K562 (cell line): ENCODE data around the gene MARS1. TPM values are rescaled to one million over a fixed set of nuclear protein-coding genes. Genes with fewer than 3 reads are reported as not detected.

Source experiments
- ATAC-seq: fragments of 200-7000 bp; cut with Tn5 transposase; 3 replicates; pipeline ENCODE4 v1.9.1; 2020; ENCODE audit warnings: moderate library complexity
- BruUV-seq: library from RNA; stranded (reverse); fragments of 400-500 nt; replicated peaks from 2 replicates; lab custom pipeline; 2021; lab: Mats Ljungman, UMichigan
- CTCF ChIA-PET: fragments of 300-600 bp; formaldehyde crosslinking; extraction: SDS; loops from one replicate; lab custom pipeline; 2021; ENCODE audit warnings: low intra/inter-chr PET ratio; lab: Yijun Ruan, JAX
- POLR2A ChIA-PET: fragments of 300-600, 350-650 bp; sonication (Branson Sonifier 250); formaldehyde crosslinking; extraction: SDS; loops from one replicate; lab custom pipeline; 2021; ENCODE audit warnings: antibody characterized with exemption, inconsistent platforms; lab: Yijun Ruan, JAX
- DNase-seq, 4 experiments: peaks; one replicate each; pipeline versions ENCODE4 v3.0.0 to v3.0.0-alpha.2; 2011 to 2018; ENCODE audit warnings: low spot score in 3 of 4, mixed read lengths in 3 of 4; ENCODE audit errors: extremely low read depth in 1 of 4
- FAIRE-seq: peaks from 2 replicates; lab custom pipeline; 2011; peaks lifted over from hg19 to GRCh38; lab: Jason Lieb, UNC
- H2AFZ ChIP-seq: 2 replicates; pipeline ENCODE4 v1.6.0; 2011; ENCODE audit warnings: low read depth, low read length, control low read depth, inconsistent platforms
- H3K27ac ChIP-seq: fragments of 200-600 bp; 3 replicates; pipeline ENCODE4 v1.8.0; 2011; ENCODE audit warnings: low read depth, mild to moderate bottlenecking, control low read depth, inconsistent platforms, low read length, moderate library complexity, mixed read lengths; ENCODE audit errors: extremely low read depth
- H3K27me3 ChIP-seq, 2 experiments: fragments of 300-600 bp in 1 of 2; 2 replicates in 1 of 2; 3 replicates in 1 of 2; pipeline versions ENCODE4 v1.6.0 to v1.8.0; 2011; ENCODE audit warnings: inconsistent platforms in 2 of 2, low read length in 2 of 2, mild to moderate bottlenecking in 1 of 2, mixed read lengths in 1 of 2, moderate library complexity in 1 of 2; ENCODE audit not compliant: control insufficient read depth in 2 of 2, insufficient read depth in 2 of 2
- H3K36me3 ChIP-seq: fragments of 300-600 bp; 3 replicates; pipeline ENCODE4 v1.8.0; 2011; ENCODE audit warnings: mild to moderate bottlenecking, low read length, inconsistent platforms; ENCODE audit not compliant: control insufficient read depth, insufficient read depth
- H3K4me1 ChIP-seq, 2 experiments: fragments of 200-600 bp in 1 of 2; replicated peaks in 1 of 2; 2 replicates in 1 of 2; 3 replicates in 1 of 2; pipeline versions ENCODE4 v1.5.1 to v1.8.0; 2011; ENCODE audit warnings: inconsistent platforms in 2 of 2, low read length in 2 of 2, mild to moderate bottlenecking in 1 of 2, mixed read lengths in 1 of 2, moderate library complexity in 1 of 2; ENCODE audit not compliant: control insufficient read depth in 2 of 2, insufficient read depth in 2 of 2
- H3K4me2 ChIP-seq: 2 replicates; pipeline ENCODE4 v1.6.1; 2011; ENCODE audit warnings: low read length, control low read depth, inconsistent platforms, mixed read lengths; ENCODE audit not compliant: insufficient read depth
- H3K4me3 ChIP-seq: fragments of 200-600 bp; sonication (generic), shearing (Covaris generic); 2 replicates; pipeline ENCODE4 v1.5.1; 2016; ENCODE audit warnings: control low read depth, inconsistent platforms
- H3K79me2 ChIP-seq: fragments of 200-600 bp; 3 replicates; pipeline ENCODE4 v1.8.0; 2011; ENCODE audit warnings: low read length, inconsistent platforms; ENCODE audit not compliant: control insufficient read depth, insufficient read depth
- H3K9ac ChIP-seq, 2 experiments: 2 replicates each; pipeline versions ENCODE4 v1.6.0 to v1.6.1; 2011; ENCODE audit warnings: low read depth in 2 of 2, low read length in 2 of 2, control low read depth in 1 of 2, inconsistent platforms in 1 of 2, mild to moderate bottlenecking in 1 of 2, mixed read lengths in 1 of 2; ENCODE audit not compliant: insufficient read depth in 1 of 2
- H3K9me1 ChIP-seq: one replicate; pipeline ENCODE4 v1.6.0; 2011; ENCODE audit warnings: inconsistent platforms, mild to moderate bottlenecking, low read length, moderate library complexity; ENCODE audit not compliant: control insufficient read depth, insufficient read depth
- H3K9me3 ChIP-seq: replicated peaks from 2 replicates; pipeline ENCODE4 v1.5.1; 2011; ENCODE audit warnings: low read depth, low read length, inconsistent platforms; ENCODE audit not compliant: control insufficient read depth, insufficient read depth
- H4K20me1 ChIP-seq: replicated peaks from 2 replicates; pipeline ENCODE4 v1.6.1; 2011; ENCODE audit warnings: low read length, inconsistent platforms, mixed read lengths; ENCODE audit not compliant: control insufficient read depth, insufficient read depth
- BHLHE40 ChIP-seq: IDR thresholded peaks from 2 replicates; pipeline ENCODE4 v1.6.1; 2011; ENCODE audit warnings: low read length, improper control_type of control experiment
- HOXB6 ChIP-seq: fragments of 250-450 bp; sonication (Bioruptor Pico); IDR thresholded peaks from 2 replicates; pipeline ENCODE4 v1.5.1; 2022; ENCODE audit warnings: mild to moderate bottlenecking, borderline replicate concordance
- KDM1A ChIP-seq, 2 experiments: fragments of 450-650 bp; IDR thresholded peaks; 2 replicates each; pipeline ENCODE4 v1.6.1; 2016; ENCODE audit warnings: mild to moderate bottlenecking in 2 of 2
- MTA2 ChIP-seq: fragments of 450-650 bp; IDR thresholded peaks from 2 replicates; pipeline ENCODE4 v1.6.1; 2016; ENCODE audit warnings: low read depth
- NR4A1 ChIP-seq, 2 experiments: fragments of 250-450 bp in 1 of 2; fragments of 450-650 bp in 1 of 2; sonication (Bioruptor Pico) in 1 of 2; IDR thresholded peaks; 2 replicates each; pipeline versions ENCODE4 v1.4.0 to v1.6.1; 2016 to 2020; ENCODE audit warnings: mild to moderate bottlenecking in 2 of 2, missing compliant biosample characterization in 1 of 2, missing genetic modification characterization in 1 of 2, moderate library complexity in 1 of 2
- PCBP1 ChIP-seq: fragments of 200-400 bp; formaldehyde crosslinking; IDR thresholded peaks from 2 replicates; pipeline ENCODE4 v1.6.1; 2018; ENCODE audit warnings: mild to moderate bottlenecking, low read depth, low read length; ENCODE audit not compliant: poor library complexity, severe bottlenecking
- RCOR1 ChIP-seq, 2 experiments: IDR thresholded peaks; 2 replicates each; pipeline ENCODE4 v1.6.1; 2012; ENCODE audit warnings: low read depth in 2 of 2, low read length in 2 of 2, borderline replicate concordance in 1 of 2, improper control_type of control experiment in 1 of 2
- RFX5 ChIP-seq: IDR thresholded peaks from 2 replicates; pipeline ENCODE4 v1.6.1; 2011; ENCODE audit warnings: low read depth, mild to moderate bottlenecking, improper control_type of control experiment, low read length
- RNF2 ChIP-seq: sonication (generic); IDR thresholded peaks from 2 replicates; pipeline ENCODE4 v1.6.1; 2016
- STAT5B ChIP-seq: fragments of 250-450 bp; sonication (Bioruptor Pico); IDR thresholded peaks from 2 replicates; pipeline ENCODE4 v1.8.0; 2021; ENCODE audit warnings: mild to moderate bottlenecking, inconsistent platforms
- TEAD4 ChIP-seq, 2 experiments: sonication (generic) in 1 of 2; formaldehyde crosslinking in 1 of 2; IDR thresholded peaks; 2 replicates each; pipeline versions ENCODE4 v1.6.1 to v1.8.0; 2012 to 2022; ENCODE audit warnings: borderline replicate concordance in 1 of 2, inconsistent platforms in 1 of 2, low read length in 1 of 2, mild to moderate bottlenecking in 1 of 2, missing genetic modification reagents in 1 of 2
- ZC3H11A ChIP-seq: IDR thresholded peaks from 2 replicates; pipeline ENCODE4 v1.6.1; 2012; ENCODE audit warnings: low read depth, low read length, improper control_type of control experiment
- ZNF507 ChIP-seq: conservative IDR thresholded peaks from 2 replicates; pipeline ENCODE4 v1.6.1; 2017; ENCODE audit warnings: missing genetic modification characterization, missing compliant biosample characterization
- ZSCAN29 ChIP-seq: fragments of 450-650 bp; IDR thresholded peaks from 2 replicates; pipeline ENCODE4 v1.6.1; 2017
- WGBS: fragments of 100-300 bp; shearing (Covaris generic); methylation state at CpG from one replicate; pipeline ENCODE4 v1.1.6; 2016; ENCODE audit warnings: low coverage, mixed read lengths; ENCODE audit not compliant: insufficient coverage; ENCODE audit errors: missing lambda C conversion rate; 5-methylcytosine and 5-hydroxymethylcytosine counted together
- in situ Hi-C: fragments of 300-500 bp; cut with MboI; formaldehyde crosslinking; loops from 4 replicates; pipeline ENCODE4 v1.15.0; 2018; ENCODE audit warnings: inconsistent platforms, mixed read lengths
- intact Hi-C: fragments of 100-400 bp; cut with micrococcal nuclease; formaldehyde crosslinking; loops from 2 replicates; pipeline ENCODE4 v1.14.2; 2022
- polyA plus RNA-seq, 8 experiments: library from polyadenylated mRNA; depleted of rRNA in 4 of 8; stranded (reverse) in 5 of 8; unstranded in 3 of 8; fragments of >200 nt; fragmentation: Nextera tagmentation in 2 of 8; fragmentation: Illumina TruSeq in 1 of 8; extraction: Ambion mirVana in 2 of 8; extraction: Trizol in 1 of 8; gene quantifications; 2 replicates each; pipeline versions ENCODE4 v1.2.1 to v1.2.3, GENCODE V29; 2011 to 2014; ENCODE audit warnings: inconsistent platforms in 1 of 8, missing spikeins in 1 of 8
- total RNA-seq, 7 experiments: library from RNA; depleted of rRNA in 6 of 7; stranded (reverse); fragments of >200 nt in 6 of 7; fragmentation: Illumina TruSeq in 2 of 7; extraction: Trizol in 2 of 7; gene quantifications; 2 replicates each; pipeline versions ENCODE4 v1.2.1 to v1.2.3, GENCODE V29; 2011 to 2021; ENCODE audit warnings: low replicate concordance in 1 of 7
- TF ChIP-seq, protein P1 (sequence below): sonication (generic); formaldehyde crosslinking; IDR thresholded peaks from 2 replicates; pipeline ENCODE4 v1.5.0; 2020; ENCODE audit warnings: missing genetic modification reagents
- TF ChIP-seq, protein P2 (sequence below): fragments of 450-650 bp; formaldehyde crosslinking; IDR thresholded peaks from 2 replicates; pipeline ENCODE4 v1.4.0; 2020; ENCODE audit warnings: mild to moderate bottlenecking, moderate library complexity
- TF ChIP-seq, protein P3 (sequence below): fragments of 250-450 bp; sonication (Bioruptor Pico); IDR thresholded peaks from 2 replicates; pipeline ENCODE4 v1.5.0; 2021

Gene MARS1
- total and polyA plus RNA-seq, 9 of the 15 experiments (the other 6 are each of a cell fraction or from before 2014, with no cell fraction given) = 117 to 382 (median 220) TPM

DNA sequence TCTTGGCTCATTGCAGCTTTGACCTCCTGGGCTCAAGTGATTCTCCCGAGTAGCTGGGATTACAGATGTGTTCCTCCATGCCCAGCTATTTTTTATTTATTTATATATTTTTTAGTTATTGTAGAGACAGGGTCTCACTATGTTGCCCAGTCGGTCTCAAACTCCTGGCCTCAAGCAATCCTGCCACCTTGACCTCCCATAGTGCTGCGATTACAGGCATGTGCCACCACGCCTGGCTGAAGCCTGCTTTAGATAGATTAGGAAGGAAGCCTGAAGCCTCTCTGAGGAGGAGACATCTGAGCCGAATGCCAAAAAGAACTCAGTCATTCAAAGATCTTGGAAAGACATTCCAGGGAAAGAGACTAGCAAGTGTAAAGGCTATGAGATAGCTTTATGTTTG, 43.1 kb upstream of the MARS1 start (continued):
- TF ChIP-seq TEAD4 (IDR thresholded peaks at IDR 0.05; ENCODE audit: low read length) = peak; percentile 48
- TF ChIP-seq TEAD4 (CRISPR knock-in tag; IDR thresholded peaks at IDR 0.05; ENCODE audit: borderline replicate concordance) = no peak
- peak; percentile 87 for TF ChIP-seq BHLHE40
- peak; percentile 32; the same call in 1 of the 2 replicates for TF ChIP-seq MTA2
- peak; percentile 47 to 50; a peak in 3 of 4 replicates for TF ChIP-seq KDM1A (IDR thresholded peaks at IDR 0.05)
- no peak for TF ChIP-seq RFX5
- TF ChIP-seq, protein P1, sequence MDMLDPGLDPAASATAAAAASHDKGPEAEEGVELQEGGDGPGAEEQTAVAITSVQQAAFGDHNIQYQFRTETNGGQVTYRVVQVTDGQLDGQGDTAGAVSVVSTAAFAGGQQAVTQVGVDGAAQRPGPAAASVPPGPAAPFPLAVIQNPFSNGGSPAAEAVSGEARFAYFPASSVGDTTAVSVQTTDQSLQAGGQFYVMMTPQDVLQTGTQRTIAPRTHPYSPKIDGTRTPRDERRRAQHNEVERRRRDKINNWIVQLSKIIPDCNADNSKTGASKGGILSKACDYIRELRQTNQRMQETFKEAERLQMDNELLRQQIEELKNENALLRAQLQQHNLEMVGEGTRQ (CRISPR knock-in tag) = no peak

DNA sequence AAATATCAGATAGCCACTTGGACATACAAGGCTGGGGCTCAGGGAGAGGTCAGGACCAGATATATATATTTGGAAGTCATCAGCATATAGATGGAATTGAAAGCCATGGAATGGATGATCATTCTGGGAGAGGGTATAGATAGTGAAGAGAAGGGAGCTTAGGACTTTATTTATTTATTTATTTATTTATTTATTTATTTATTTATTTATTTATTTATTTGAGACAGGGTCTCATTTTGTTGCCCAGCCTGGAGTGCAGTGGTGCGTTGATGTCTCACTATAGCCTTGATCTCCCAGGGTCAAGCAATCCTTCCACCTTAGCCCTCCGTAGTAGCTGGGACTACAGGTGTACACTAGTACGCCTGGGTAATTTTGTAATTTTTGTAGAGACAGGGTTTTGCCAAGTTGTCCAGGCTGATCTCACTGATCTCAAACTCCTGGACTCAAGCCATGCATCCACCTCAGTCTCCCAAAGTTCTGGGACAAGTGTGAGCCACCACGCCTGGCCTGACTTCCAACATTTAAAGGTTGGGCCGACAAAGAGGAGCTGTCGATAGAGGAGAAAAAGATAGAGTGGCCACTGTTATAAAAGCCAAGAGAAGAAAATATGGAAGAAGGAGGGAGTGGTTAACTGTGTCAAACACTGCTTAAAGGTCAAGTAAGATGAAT, 41.4 kb upstream of the MARS1 start:
- Histone ChIP-seq H3K4me2 (no peak overlapping the region), H3K36me3 (no peaks in the 10 kb centered on the region), H3K79me2 (no peaks in the 10 kb centered on the region), H4K20me1 (no peaks in the 10 kb centered on the region), H3K27me3 (no peaks in the 10 kb centered on the region), H2AFZ (peak overlapping the region; percentile 0; the same call in 1 of the 2 replicates), H3K9me1 (no peaks in the 10 kb centered on the region), H3K27ac (no peak overlapping the region), H3K4me3 (no peak overlapping the region), H3K9me3 (no peaks in the 10 kb centered on the region), H3K9ac (no peak overlapping the region), H3K4me1 (peaks cover 0 to 6% of the 10 kb centered on the region in 2 experiments; a peak in 3 of 5 replicates)
- intact Hi-C loops = no loop called here
- TF ChIP-seq STAT5B (CRISPR knock-in tag) (no peak), RNF2 (no peak), ZC3H11A (no peak; the same call in 1 of the 2 replicates), ZSCAN29 (no peak), PCBP1 (no peak), ZNF507 (tag) (no peak), NR4A1 (CRISPR knock-in tag; IDR thresholded peaks at IDR 0.05) (no peak), NR4A1 (tag; IDR thresholded peaks at IDR 0.05) (no peak), HOXB6 (no peak), RCOR1 (IDR thresholded peaks at IDR 0.05; ENCODE audit: borderline replicate concordance in 1 of 2, low read depth in 2 of 2, low read length in 2 of 2) (no peak)
- TF ChIP-seq, protein P2, sequence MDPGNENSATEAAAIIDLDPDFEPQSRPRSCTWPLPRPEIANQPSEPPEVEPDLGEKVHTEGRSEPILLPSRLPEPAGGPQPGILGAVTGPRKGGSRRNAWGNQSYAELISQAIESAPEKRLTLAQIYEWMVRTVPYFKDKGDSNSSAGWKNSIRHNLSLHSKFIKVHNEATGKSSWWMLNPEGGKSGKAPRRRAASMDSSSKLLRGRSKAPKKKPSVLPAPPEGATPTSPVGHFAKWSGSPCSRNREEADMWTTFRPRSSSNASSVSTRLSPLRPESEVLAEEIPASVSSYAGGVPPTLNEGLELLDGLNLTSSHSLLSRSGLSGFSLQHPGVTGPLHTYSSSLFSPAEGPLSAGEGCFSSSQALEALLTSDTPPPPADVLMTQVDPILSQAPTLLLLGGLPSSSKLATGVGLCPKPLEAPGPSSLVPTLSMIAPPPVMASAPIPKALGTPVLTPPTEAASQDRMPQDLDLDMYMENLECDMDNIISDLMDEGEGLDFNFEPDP (CRISPR knock-in tag) = no peak
- TF ChIP-seq, protein P3, sequence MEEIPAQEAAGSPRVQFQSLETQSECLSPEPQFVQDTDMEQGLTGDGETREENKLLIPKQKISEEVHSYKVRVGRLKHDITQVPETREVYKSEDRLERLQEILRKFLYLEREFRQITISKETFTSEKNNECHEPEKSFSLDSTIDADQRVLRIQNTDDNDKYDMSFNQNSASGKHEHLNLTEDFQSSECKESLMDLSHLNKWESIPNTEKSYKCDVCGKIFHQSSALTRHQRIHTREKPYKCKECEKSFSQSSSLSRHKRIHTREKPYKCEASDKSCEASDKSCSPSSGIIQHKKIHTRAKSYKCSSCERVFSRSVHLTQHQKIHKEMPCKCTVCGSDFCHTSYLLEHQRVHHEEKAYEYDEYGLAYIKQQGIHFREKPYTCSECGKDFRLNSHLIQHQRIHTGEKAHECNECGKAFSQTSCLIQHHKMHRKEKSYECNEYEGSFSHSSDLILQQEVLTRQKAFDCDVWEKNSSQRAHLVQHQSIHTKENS (CRISPR knock-in tag) = no peak
- ChIA-PET POLR2A (interaction anchor here (2.1 kb wide), 1 partner anchor 13 kb away, joined by 6 read pairs; no protein-coding TSS in a partner anchor), CTCF (no interaction called here)
- no TSS peak for BruUV-seq
- 79% methylated on average over 6 of the region's 6 CpGs for WGBS
- DNase-seq (no peak), ATAC-seq (no peak), FAIRE-seq (no peak)
- in situ Hi-C loops = no loop called here
